DND-41 (cell line): Measurements from ENCODE around the gene HLA-A.

Experiments used
- EZH2 ChIP-seq: IDR thresholded peaks from 3 replicates; pipeline ENCODE4 v1.6.1; 2012; ENCODE audit warnings: borderline replicate concordance, low read depth, mild to moderate bottlenecking, moderate library complexity, low read length, inconsistent platforms; ENCODE audit not compliant: severe bottlenecking
- TF ChIP-seq, protein P1 (sequence below): IDR thresholded peaks from 2 replicates; pipeline ENCODE4 v1.5.1; 2012; ENCODE audit warnings: borderline replicate concordance, low read length, moderate library complexity, mild to moderate bottlenecking; ENCODE audit not compliant: poor library complexity, severe bottlenecking; ENCODE audit errors: extremely low read depth

DNA sequence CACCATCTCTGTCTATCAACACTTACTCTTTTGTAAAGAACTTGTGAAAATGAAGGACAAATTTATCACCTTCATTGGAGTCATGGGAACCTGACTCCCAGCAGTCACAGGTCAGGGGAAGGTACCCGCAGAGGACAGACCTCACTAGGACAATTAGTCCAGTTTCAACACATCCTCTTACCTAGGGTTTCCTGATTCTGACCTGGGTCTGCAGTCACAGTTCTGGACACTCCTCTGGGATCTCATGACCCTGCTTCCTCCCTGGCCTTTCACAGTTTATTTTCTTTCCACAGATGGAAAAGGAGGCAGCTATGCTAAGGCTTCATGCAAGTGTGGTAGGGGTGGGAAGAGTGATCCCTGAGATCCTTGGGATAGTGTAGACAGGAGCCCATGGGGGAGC, 15.7 kb downstream of the HLA-A start:
- TF ChIP-seq, protein P1, sequence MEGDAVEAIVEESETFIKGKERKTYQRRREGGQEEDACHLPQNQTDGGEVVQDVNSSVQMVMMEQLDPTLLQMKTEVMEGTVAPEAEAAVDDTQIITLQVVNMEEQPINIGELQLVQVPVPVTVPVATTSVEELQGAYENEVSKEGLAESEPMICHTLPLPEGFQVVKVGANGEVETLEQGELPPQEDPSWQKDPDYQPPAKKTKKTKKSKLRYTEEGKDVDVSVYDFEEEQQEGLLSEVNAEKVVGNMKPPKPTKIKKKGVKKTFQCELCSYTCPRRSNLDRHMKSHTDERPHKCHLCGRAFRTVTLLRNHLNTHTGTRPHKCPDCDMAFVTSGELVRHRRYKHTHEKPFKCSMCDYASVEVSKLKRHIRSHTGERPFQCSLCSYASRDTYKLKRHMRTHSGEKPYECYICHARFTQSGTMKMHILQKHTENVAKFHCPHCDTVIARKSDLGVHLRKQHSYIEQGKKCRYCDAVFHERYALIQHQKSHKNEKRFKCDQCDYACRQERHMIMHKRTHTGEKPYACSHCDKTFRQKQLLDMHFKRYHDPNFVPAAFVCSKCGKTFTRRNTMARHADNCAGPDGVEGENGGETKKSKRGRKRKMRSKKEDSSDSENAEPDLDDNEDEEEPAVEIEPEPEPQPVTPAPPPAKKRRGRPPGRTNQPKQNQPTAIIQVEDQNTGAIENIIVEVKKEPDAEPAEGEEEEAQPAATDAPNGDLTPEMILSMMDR: no peak
- TF ChIP-seq EZH2: no peak
